Fibroblast of the aortic adventitia (primary cell): ENCODE results near the gene NPFFR2. TPM values are rescaled to one million over a fixed set of nuclear protein-coding genes. Genes with fewer than 3 reads are reported as not detected.
"Not testable (repeated sequence)": the region's sequence is repeated elsewhere in the genome, so short reads cannot be mapped to it uniquely, and the experiment has no call there.

Experiments used
- DNase-seq: peaks from one replicate; pipeline ENCODE4 v3.0.0-alpha.2; 2010; ENCODE audit warnings: low read depth
- H3K4me3 ChIP-seq: 2 replicates; pipeline ENCODE4 v1.5.1; 2011; ENCODE audit warnings: low read depth, mild to moderate bottlenecking, control low read depth, low read length, moderate library complexity
- CTCF ChIP-seq: IDR thresholded peaks from 2 replicates; pipeline ENCODE4 v1.5.1; 2011; ENCODE audit warnings: mild to moderate bottlenecking, low read length, control low read depth, inconsistent platforms; ENCODE audit not compliant: insufficient read depth
- total RNA-seq: library from RNA; depleted of rRNA; stranded (reverse); fragments of >200 nt; gene quantifications from 2 replicates; pipeline ENCODE4 v1.2.3, GENCODE V29; 2012; ENCODE audit warnings: low replicate concordance

The NPFFR2 gene
- total RNA-seq, 1 donor: not detected

- no peak overlapping the region for H3K4me3 ChIP-seq
- peak; percentile 7 for DNase-seq
- no peak for TF ChIP-seq CTCF
Measured at GRCh38 chr4:72076562-72076961, 44.8 kb downstream of the NPFFR2 start.

GRCh38 chr4:72077346-72077745, 45.5 kb downstream of the NPFFR2 start:
- no peak for DNase-seq
- TF ChIP-seq CTCF: no peak
- H3K4me3 ChIP-seq: no peak overlapping the region

GRCh38 chr4:72084587-72085011, 52.8 kb downstream of the NPFFR2 start:
- TF ChIP-seq CTCF: no peak
- H3K4me3 ChIP-seq: no peak overlapping the region
- DNase-seq: no peak

- H3K4me3 ChIP-seq, DNase-seq: not testable (repeated sequence)
Measured at GRCh38 chr4:72090606-72091005, 58.8 kb downstream of the NPFFR2 start.

GRCh38 chr4:72094059-72094797, 62.4 kb downstream of the NPFFR2 start:
- no peak for TF ChIP-seq CTCF
- no peak overlapping the region for H3K4me3 ChIP-seq
- no peak for DNase-seq

- no peak for DNase-seq
- TF ChIP-seq CTCF: no peak
- no peak overlapping the region for H3K4me3 ChIP-seq
Measured at GRCh38 chr4:72107456-72107855, 75.7 kb downstream of the NPFFR2 start.

- no peak for TF ChIP-seq CTCF
- no peak for DNase-seq
- H3K4me3 ChIP-seq: no peak overlapping the region
Measured at GRCh38 chr4:72109364-72109763, 77.6 kb downstream of the NPFFR2 start.
